ENCODE data around the gene BPIFB6. TPM values are rescaled to one million over a fixed set of nuclear protein-coding genes. Genes with fewer than 3 reads are reported as not detected.

BPIFB6 gene
- total RNA-seq, 6 experiments from 2014 or later, result not detected

- Mint-ChIP-seq H3K27ac (no peak overlapping the region), H3K4me1 (ENCODE audit: low read depth) (no peaks in the 10 kb centered on the region), H3K27me3 (ENCODE audit: insufficient read depth) (peaks cover 46% of the 10 kb centered on the region), H3K4me3 (no peak overlapping the region), H3K9me3 (no peaks in the 10 kb centered on the region), H3K36me3 (ENCODE audit: low read depth) (no peaks in the 10 kb centered on the region)
- TF ChIP-seq CTCF (IDR thresholded peaks at IDR 0.05), result no peak
- DNase-seq, result no peak
These were observed 39.8 kb downstream of the BPIFB6 start for GRCh38 chr20:33071198-33071597.

DNA sequence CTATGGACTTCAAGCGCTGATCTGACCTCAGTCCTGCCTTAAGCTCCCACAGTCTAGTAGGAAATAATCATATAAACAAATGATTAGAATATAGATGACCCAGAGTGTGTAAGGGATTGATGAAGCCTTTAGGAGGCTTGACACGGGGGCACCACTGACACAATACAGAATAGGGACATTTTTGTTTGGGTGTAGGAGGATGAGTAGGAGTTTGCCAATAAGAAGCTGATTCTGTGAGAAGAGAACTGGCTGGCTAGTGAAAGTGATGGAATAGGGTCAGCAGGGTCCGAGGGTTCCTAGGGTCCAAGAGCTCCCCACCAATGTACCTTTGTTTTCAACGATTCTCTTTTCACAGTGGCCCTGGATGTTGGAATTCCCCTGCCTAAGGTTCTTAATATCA is 40.9 kb downstream of the BPIFB6 start:
- H3K4me3 Mint-ChIP-seq, result no peak overlapping the region
- H3K4me1 Mint-ChIP-seq (ENCODE audit: low read depth), result no peaks in the 10 kb centered on the region
- no peaks in the 10 kb centered on the region for H3K9me3 Mint-ChIP-seq
- no peak for DNase-seq
- peaks cover 46% of the 10 kb centered on the region for H3K27me3 Mint-ChIP-seq (ENCODE audit: insufficient read depth)
- no peaks in the 10 kb centered on the region for H3K36me3 Mint-ChIP-seq (ENCODE audit: low read depth)
- TF ChIP-seq CTCF (IDR thresholded peaks at IDR 0.05), result no peak
- no peak overlapping the region for H3K27ac Mint-ChIP-seq

- Mint-ChIP-seq H3K36me3 (ENCODE audit: low read depth) (no peaks in the 10 kb centered on the region), H3K27me3 (ENCODE audit: insufficient read depth) (peaks cover 46% of the 10 kb centered on the region), H3K27ac (no peak overlapping the region), H3K4me3 (no peak overlapping the region), H3K4me1 (ENCODE audit: low read depth) (no peaks in the 10 kb centered on the region), H3K9me3 (no peaks in the 10 kb centered on the region)
- no peak for TF ChIP-seq CTCF (IDR thresholded peaks at IDR 0.05)
- no peak for DNase-seq
These were observed 41.4 kb downstream of the BPIFB6 start for GRCh38 chr20:33072813-33073212.

DNA sequence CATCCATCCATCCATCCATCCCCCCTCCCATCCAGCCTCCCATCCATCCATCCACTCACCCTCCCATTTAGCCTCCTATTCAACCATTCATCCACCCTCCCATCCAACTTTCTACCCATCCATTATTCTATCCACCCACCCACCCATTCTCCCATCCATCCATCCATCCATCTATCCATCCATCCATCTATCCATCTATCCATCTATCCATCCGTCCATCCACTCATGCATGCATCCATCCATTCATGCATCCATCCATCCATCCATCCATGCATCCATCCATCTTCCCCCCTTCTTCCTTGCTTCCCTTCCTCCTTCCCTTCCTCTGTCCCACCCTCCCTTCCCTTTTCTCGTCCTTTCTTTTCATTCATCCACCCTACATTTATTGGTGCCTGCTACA is 43.2 kb downstream of the BPIFB6 start:
- H3K4me1 Mint-ChIP-seq (ENCODE audit: low read depth), result peaks cover 10% of the 10 kb centered on the region
- no peaks in the 10 kb centered on the region for H3K36me3 Mint-ChIP-seq (ENCODE audit: low read depth)
- peaks cover 42% of the 10 kb centered on the region for H3K27me3 Mint-ChIP-seq (ENCODE audit: insufficient read depth)
- H3K4me3 Mint-ChIP-seq, result no peak overlapping the region
- no peaks in the 10 kb centered on the region for H3K9me3 Mint-ChIP-seq
- H3K27ac Mint-ChIP-seq, result no peak overlapping the region
- no peak for TF ChIP-seq CTCF (IDR thresholded peaks at IDR 0.05)
- no peak for DNase-seq

GRCh38 chr20:33075281-33075680 is 43.8 kb downstream of the BPIFB6 start:
- H3K4me1 Mint-ChIP-seq (ENCODE audit: low read depth), result peaks cover 10% of the 10 kb centered on the region
- H3K9me3 Mint-ChIP-seq, result no peaks in the 10 kb centered on the region
- H3K27ac Mint-ChIP-seq, result no peak overlapping the region
- H3K36me3 Mint-ChIP-seq (ENCODE audit: low read depth), result no peaks in the 10 kb centered on the region
- no peak for TF ChIP-seq CTCF (IDR thresholded peaks at IDR 0.05)
- no peak for DNase-seq
- H3K4me3 Mint-ChIP-seq, result no peak overlapping the region
- peaks cover 39% of the 10 kb centered on the region for H3K27me3 Mint-ChIP-seq (ENCODE audit: insufficient read depth)
